H1 (cell line): Measurements from ENCODE around the gene CYGB. TPM values are rescaled to one million over a fixed set of nuclear protein-coding genes. Genes with fewer than 3 reads are reported as not detected.

Source experiments
- CTCF ChIA-PET: fragments of 300-600 bp; sonication (Branson Sonifier 250); formaldehyde crosslinking; loops from one replicate; lab custom pipeline; 2021; ENCODE audit not compliant: partially characterized antibody; lab: Charles Lee
- POLR2A ChIA-PET: fragments of 300-600 bp; sonication (Branson Sonifier 250); formaldehyde crosslinking; loops from one replicate; lab custom pipeline; 2021; ENCODE audit warnings: inconsistent platforms; ENCODE audit not compliant: partially characterized antibody; lab: Charles Lee
- DNase-seq, 2 experiments: peaks; one replicate each; pipeline versions ENCODE4 v3.0.0 to v3.0.0-alpha.2; 2010 to 2022; ENCODE audit warnings: low spot score in 2 of 2, low read depth in 1 of 2, mixed read lengths in 1 of 2
- FAIRE-seq: peaks from 2 replicates; lab custom pipeline; 2011; peaks lifted over from hg19 to GRCh38; lab: Jason Lieb, UNC
- H2AFZ ChIP-seq: 2 replicates; pipeline ENCODE4 v1.8.1; 2012; ENCODE audit warnings: low read length, inconsistent platforms
- H2AK5ac ChIP-seq: 2 replicates; pipeline ENCODE4 v1.6.1; 2013; ENCODE audit warnings: low read depth, low read length
- H2BK120ac ChIP-seq: replicated peaks from 2 replicates; pipeline ENCODE3; 2013; ENCODE audit warnings: low read depth, low read length, inconsistent platforms
- H2BK12ac ChIP-seq: 2 replicates; pipeline ENCODE4 v1.6.1; 2013; ENCODE audit warnings: low read depth, low read length
- H2BK15ac ChIP-seq: 2 replicates; pipeline ENCODE4 v1.6.1; 2013; ENCODE audit warnings: low read length
- H2BK20ac ChIP-seq: 2 replicates; pipeline ENCODE4 v1.6.1; 2013; ENCODE audit warnings: low read length
- H2BK5ac ChIP-seq: 2 replicates; pipeline ENCODE4 v1.6.1; 2013; ENCODE audit warnings: low read depth, low read length
- H3K14ac ChIP-seq: 2 replicates; pipeline ENCODE4 v1.6.1; 2013; ENCODE audit warnings: inconsistent platforms; ENCODE audit not compliant: insufficient read length
- H3K18ac ChIP-seq: 2 replicates; pipeline ENCODE4 v1.6.1; 2013; ENCODE audit warnings: low read length; ENCODE audit errors: extremely low read depth
- H3K23ac ChIP-seq: 2 replicates; pipeline ENCODE4 v1.6.1; 2013; ENCODE audit warnings: inconsistent platforms; ENCODE audit not compliant: insufficient read length
- H3K23me2 ChIP-seq: 2 replicates; pipeline ENCODE4 v1.6.1; 2013; ENCODE audit warnings: low read depth, low read length
- H3K27ac ChIP-seq: 2 replicates; pipeline ENCODE4 v1.6.1; 2011; ENCODE audit warnings: low read depth, low read length, inconsistent platforms
- H3K27me3 ChIP-seq, 4 experiments: replicated peaks in 1 of 4; 1 replicate in 1 of 4; 2 replicates in 3 of 4; pipeline versions ENCODE4 v1.6.1 to v1.8.1; 2011 to 2013; ENCODE audit warnings: low read length in 3 of 4, mild to moderate bottlenecking in 3 of 4, inconsistent platforms in 2 of 4, mixed read lengths in 2 of 4, moderate library complexity in 1 of 4; ENCODE audit not compliant: control insufficient read depth in 3 of 4, insufficient read depth in 3 of 4; ENCODE audit errors: extremely low read depth in 1 of 4
- H3K36me3 ChIP-seq, 4 experiments: 2 replicates each; pipeline versions ENCODE4 v1.6.1 to v1.8.1; 2011 to 2013; ENCODE audit warnings: mild to moderate bottlenecking in 4 of 4, low read length in 3 of 4, moderate library complexity in 2 of 4, control low read depth in 1 of 4, inconsistent platforms in 1 of 4; ENCODE audit not compliant: insufficient read depth in 4 of 4, control insufficient read depth in 2 of 4
- H3K4ac ChIP-seq: replicated peaks from 2 replicates; pipeline ENCODE3; 2013; ENCODE audit warnings: low read length, low read depth, mixed read lengths, inconsistent platforms; ENCODE audit not compliant: insufficient read length
- H3K4me1 ChIP-seq, 4 experiments: replicated peaks in 1 of 4; 1 replicate in 1 of 4; 2 replicates in 3 of 4; pipeline versions ENCODE4 v1.6.1 to v1.8.1; 2011 to 2013; ENCODE audit warnings: low read length in 3 of 4, inconsistent platforms in 2 of 4, mixed read lengths in 1 of 4; ENCODE audit not compliant: insufficient read depth in 4 of 4, control insufficient read depth in 3 of 4
- H3K4me2 ChIP-seq, 2 experiments: 2 replicates each; pipeline versions ENCODE4 v1.6.1 to v1.8.1; 2011 to 2013; ENCODE audit warnings: low read depth in 2 of 2, low read length in 2 of 2, control low read depth in 1 of 2, inconsistent platforms in 1 of 2, mild to moderate bottlenecking in 1 of 2; ENCODE audit not compliant: insufficient read depth in 1 of 2
- H3K4me3 ChIP-seq, 4 experiments: fragments of 200-600, 300-600 bp in 1 of 4; sonication (generic), shearing (Covaris generic), sonication (Bioruptor Twin) in 1 of 4; 2 replicates each; pipeline versions ENCODE4 v1.5.1 to v1.8.1; 2011 to 2016; ENCODE audit warnings: low read length in 4 of 4, low read depth in 3 of 4, control low read depth in 2 of 4, inconsistent platforms in 2 of 4, mild to moderate bottlenecking in 2 of 4, mixed read lengths in 1 of 4, moderate library complexity in 1 of 4; ENCODE audit not compliant: insufficient read depth in 2 of 4; ENCODE audit errors: extremely low read depth in 1 of 4
- H3K56ac ChIP-seq: replicated peaks from 2 replicates; pipeline ENCODE3; 2013; ENCODE audit warnings: low read depth, mild to moderate bottlenecking, mixed read lengths, low read length, inconsistent platforms; ENCODE audit not compliant: insufficient read length
- H3K79me1 ChIP-seq: 2 replicates; pipeline ENCODE4 v1.6.1; 2013; ENCODE audit warnings: low read depth, low read length, control low read depth
- H3K79me2 ChIP-seq, 2 experiments: 2 replicates each; pipeline versions ENCODE4 v1.6.1 to v1.8.1; 2012 to 2013; ENCODE audit warnings: low read length in 2 of 2, mild to moderate bottlenecking in 2 of 2, inconsistent platforms in 1 of 2; ENCODE audit not compliant: insufficient read depth in 2 of 2, control insufficient read depth in 1 of 2
- H3K9ac ChIP-seq, 4 experiments: replicated peaks in 1 of 4; 1 replicate in 1 of 4; 2 replicates in 3 of 4; pipeline versions ENCODE4 v1.6.1 to v1.8.1; 2011 to 2013; ENCODE audit warnings: low read depth in 3 of 4, low read length in 3 of 4, control low read depth in 2 of 4, mild to moderate bottlenecking in 2 of 4, moderate library complexity in 2 of 4, inconsistent platforms in 1 of 4; ENCODE audit errors: extremely low read depth in 1 of 4
- H3K9me3 ChIP-seq, 2 experiments: 2 replicates each; pipeline versions ENCODE4 v1.6.1 to v1.8.1; 2012 to 2013; ENCODE audit warnings: mild to moderate bottlenecking in 2 of 2, moderate library complexity in 2 of 2, control low read depth in 1 of 2, inconsistent platforms in 1 of 2, low read depth in 1 of 2, low read length in 1 of 2, mixed read lengths in 1 of 2; ENCODE audit not compliant: insufficient read depth in 2 of 2
- H4K20me1 ChIP-seq, 2 experiments: replicated peaks in 1 of 2; 2 replicates each; pipeline versions ENCODE3 to v1.8.1; 2011 to 2013; ENCODE audit warnings: inconsistent platforms in 2 of 2, low read length in 2 of 2, mild to moderate bottlenecking in 1 of 2; ENCODE audit not compliant: insufficient read depth in 2 of 2, control insufficient read depth in 1 of 2
- H4K5ac ChIP-seq: 2 replicates; pipeline ENCODE4 v1.6.1; 2013; ENCODE audit warnings: low read length, low read depth, mixed read lengths, inconsistent platforms; ENCODE audit not compliant: insufficient read length
- H4K8ac ChIP-seq: 2 replicates; pipeline ENCODE4 v1.8.0; 2013; ENCODE audit warnings: mild to moderate bottlenecking, moderate library complexity, low read length, inconsistent platforms; ENCODE audit not compliant: insufficient read depth; ENCODE audit errors: extremely low read depth
- H4K91ac ChIP-seq: replicated peaks from 2 replicates; pipeline ENCODE3; 2013; ENCODE audit warnings: low read length, mixed read lengths, inconsistent platforms; ENCODE audit not compliant: insufficient read length
- BCL11A ChIP-seq, 2 experiments: IDR thresholded peaks; one replicate each; pipeline ENCODE4 v1.6.1; 2011; ENCODE audit warnings: low read depth in 2 of 2, low read length in 2 of 2, mild to moderate bottlenecking in 2 of 2
- CBX5 ChIP-seq: fragments of 300-800, 300-1000 bp; sonication (generic); IDR thresholded peaks from 2 replicates; pipeline ENCODE4 v1.7.1; 2016; ENCODE audit warnings: antibody characterized with exemption, low read length, low read depth
- E2F6 ChIP-seq: IDR thresholded peaks from 2 replicates; pipeline ENCODE4 v1.6.1; 2012; ENCODE audit warnings: inconsistent platforms
- JUND ChIP-seq: IDR thresholded peaks from 2 replicates; pipeline ENCODE4 v1.6.1; 2011; ENCODE audit warnings: mild to moderate bottlenecking, improper control_type of control experiment, low read length
- MAFK ChIP-seq: IDR thresholded peaks from 2 replicates; pipeline ENCODE4 v1.6.1; 2012; ENCODE audit warnings: low read depth, mild to moderate bottlenecking, improper control_type of control experiment, low read length
- SIN3A ChIP-seq, 2 experiments: IDR thresholded peaks in 1 of 2; conservative IDR thresholded peaks in 1 of 2; 2 replicates each; pipeline ENCODE4 v1.6.1; 2011 to 2012; ENCODE audit warnings: low read length in 2 of 2, improper control_type of control experiment in 1 of 2, low read depth in 1 of 2, mild to moderate bottlenecking in 1 of 2
- SIX5 ChIP-seq: IDR thresholded peaks from 2 replicates; pipeline ENCODE4 v1.6.1; 2011; ENCODE audit warnings: mild to moderate bottlenecking, low read depth, low read length
- TEAD4 ChIP-seq: IDR thresholded peaks from 2 replicates; pipeline ENCODE4 v1.6.1; 2012; ENCODE audit warnings: low read depth, low read length, inconsistent platforms, mixed read lengths
- WGBS, 2 experiments: shearing (Covaris generic) in 1 of 2; methylation state at CpG; one replicate each; pipeline versions ENCODE4 v1.1.6 to v1.1.7; 2013 to 2015; ENCODE audit warnings: low lambda C conversion rate in 2 of 2, mixed read lengths in 2 of 2, inconsistent platforms in 1 of 2, low coverage in 1 of 2, missing lambda C conversion rate in 1 of 2; ENCODE audit not compliant: insufficient replicate concordance in 2 of 2, insufficient coverage in 1 of 2, insufficient read length in 1 of 2; ENCODE audit errors: extremely low coverage in 1 of 2, missing lambda C conversion rate in 1 of 2; 5-methylcytosine and 5-hydroxymethylcytosine counted together
- polyA plus RNA-seq, 7 experiments: library from polyadenylated mRNA; depleted of rRNA in 3 of 7; stranded (reverse) in 5 of 7; unstranded in 2 of 7; fragments of >200 nt in 5 of 7; fragments of 200-250 nt in 2 of 7; gene quantifications; 1 replicate in 5 of 7; 2 replicates in 1 of 7; 4 replicates in 1 of 7; pipeline versions ENCODE4 v1.2.1 to v1.2.3, GENCODE V29; 2011 to 2013; ENCODE audit warnings: missing spikeins in 2 of 7, mixed read lengths in 2 of 7
- total RNA-seq: library from RNA; stranded (reverse); fragmentation: NEBNext Ultra II Directional; extraction: Animal tissue kit (Norgen Biotek cat#: 25700); gene quantifications from 2 replicates; pipeline ENCODE4 v1.2.1, GENCODE V29; 2021

CYGB gene
- total and polyA plus RNA-seq, 2 of the 8 experiments (the other 6 are each of a cell fraction or from before 2014, with no cell fraction given): 2.7 to 3.7 TPM

GRCh38 chr17:76576189-76576588, 38.7 kb upstream of the CYGB start:
- Histone ChIP-seq H2AFZ (no peak overlapping the region), H3K27me3 (peaks cover 0 to 20% (median 15%) of the 10 kb centered on the region in 4 experiments; a peak in 4 of 7 replicates), H3K4me1 (peaks cover 0 to 5% (median 2%) of the 10 kb centered on the region in 4 experiments; a peak in 4 of 7 replicates), H3K9ac (no peak overlapping the region), H3K23ac (no peak overlapping the region), H3K4me2 (no peak overlapping the region), H3K9me3 (no peaks in the 10 kb centered on the region), H4K20me1 (no peaks in the 10 kb centered on the region), H2BK12ac (no peak overlapping the region), H2BK5ac (no peak overlapping the region), H3K79me2 (no peaks in the 10 kb centered on the region), H2BK120ac (no peak overlapping the region), H3K14ac (no peak overlapping the region), H2AK5ac (no peak overlapping the region), H2BK20ac (no peak overlapping the region), H3K4me3 (no peak overlapping the region), H3K27ac (no peak overlapping the region), H3K79me1 (no peaks in the 10 kb centered on the region), H3K36me3 (no peaks in the 10 kb centered on the region), H2BK15ac (no peak overlapping the region), H4K5ac (no peak overlapping the region), H3K4ac (no peak overlapping the region), H3K18ac (no peak overlapping the region), H4K8ac (no peak overlapping the region), H4K91ac (no peak overlapping the region), H3K56ac (peak overlapping the region; percentile 84), H3K23me2 (no peaks in the 10 kb centered on the region)
- no peak for DNase-seq
- TF ChIP-seq SIN3A (conservative IDR thresholded peaks at IDR 0.05 in 1 of 2, IDR thresholded peaks at IDR 0.05 in 1 of 2; ENCODE audit: low read depth in 1 of 2, low read length in 2 of 2): no peak
- no peak for TF ChIP-seq MAFK
- TF ChIP-seq E2F6: no peak
- no peak for TF ChIP-seq TEAD4
- no peak for TF ChIP-seq BCL11A (IDR thresholded peaks at IDR 0.05; ENCODE audit: low read depth in 2 of 2, low read length in 2 of 2)
- no peak for TF ChIP-seq JUND
- no peak for TF ChIP-seq CBX5
- TF ChIP-seq SIX5: no peak
- POLR2A ChIA-PET: interaction anchor here (1.5 to 6.0 kb wide), 3 partner anchors 9 to 18 kb away, joined by 3 to 40 read pairs (median 31); no protein-coding TSS in a partner anchor
- no peak for FAIRE-seq
- WGBS, 2 experiments: 93% methylated on average over 9 of the region's 9 CpGs; no CpG with 5 or more reads in 1 of the 2 experiments
- CTCF ChIA-PET: interaction anchor here (0.6 to 6.3 kb wide), 11 partner anchors 9 to 1647 kb away, joined by 3 to 25 read pairs (median 4); no protein-coding TSS in a partner anchor
